GM12878 (cell line): Measurements from ENCODE around the gene CMSS1. TPM values are rescaled to one million over a fixed set of nuclear protein-coding genes. Genes with fewer than 3 reads are reported as not detected.
A peak's percentile ranks its signal among the peaks of the same experiment; 100 is the strongest.

Experiments
- BRCA1 ChIP-seq: IDR thresholded peaks from 2 replicates; pipeline ENCODE4 v1.6.1; 2011; ENCODE audit warnings: low read depth, low read length, improper control_type of control experiment
- GABPA ChIP-seq: IDR thresholded peaks from 2 replicates; pipeline ENCODE4 v1.6.1; 2014; ENCODE audit warnings: antibody characterized with exemption, low read depth, mild to moderate bottlenecking, inconsistent platforms
- NBN ChIP-seq: fragments of 450-650 bp; IDR thresholded peaks from 2 replicates; pipeline ENCODE4 v1.6.1; 2016
- PAX5 ChIP-seq: IDR thresholded peaks from 2 replicates; pipeline ENCODE4 v1.6.1; 2011; ENCODE audit warnings: low read depth, low read length, borderline replicate concordance
- POLR2AphosphoS5 ChIP-seq: IDR thresholded peaks from 2 replicates; pipeline ENCODE4 v1.6.1; 2011; ENCODE audit warnings: mild to moderate bottlenecking, low read length, inconsistent platforms
- RUNX3 ChIP-seq: IDR thresholded peaks from 2 replicates; pipeline ENCODE4 v1.6.1; 2012; ENCODE audit warnings: low read length, inconsistent platforms
- SREBF1 ChIP-seq: IDR thresholded peaks from 2 replicates; pipeline ENCODE4 v1.6.1; 2012; ENCODE audit warnings: mild to moderate bottlenecking, low read length
- SRF ChIP-seq, 2 experiments: IDR thresholded peaks; 2 replicates each; pipeline ENCODE4 v1.6.1; 2011; ENCODE audit warnings: low read depth in 2 of 2, low read length in 2 of 2, mild to moderate bottlenecking in 1 of 2, moderate library complexity in 1 of 2
- SUZ12 ChIP-seq: fragments of 200-600 bp; sonication (generic); IDR thresholded peaks from one replicate; pipeline ENCODE4 v1.6.1; 2018; ENCODE audit warnings: antibody characterized with exemption, mild to moderate bottlenecking; ENCODE audit not compliant: unreplicated experiment
- TARDBP ChIP-seq: IDR thresholded peaks from 2 replicates; pipeline ENCODE4 v1.6.1; 2016; ENCODE audit warnings: borderline replicate concordance
- TCF3 ChIP-seq: IDR thresholded peaks from 2 replicates; pipeline ENCODE4 v1.6.1; 2012; ENCODE audit warnings: low read depth, mild to moderate bottlenecking, low read length, borderline replicate concordance; ENCODE audit not compliant: insufficient read depth
- ZBED1 ChIP-seq: IDR thresholded peaks from 2 replicates; pipeline ENCODE4 v1.6.1; 2016; ENCODE audit warnings: borderline replicate concordance
- ZBTB11 ChIP-seq: fragments of 450-650 bp; formaldehyde crosslinking; IDR thresholded peaks from 2 replicates; pipeline ENCODE4 v1.5.0; 2022; ENCODE audit warnings: mild to moderate bottlenecking, missing genetic modification characterization
- polyA plus RNA-seq, 11 experiments: library from polyadenylated mRNA; depleted of rRNA in 4 of 11; unstranded in 6 of 11; stranded (reverse) in 5 of 11; fragments of >200 nt; fragmentation: Nextera tagmentation in 4 of 11; fragmentation: Illumina TruSeq in 1 of 11; extraction: Ambion mirVana in 4 of 11; extraction: Trizol in 1 of 11; gene quantifications; 1 replicate in 1 of 11; 2 replicates in 10 of 11; pipeline versions ENCODE4 v1.2.1 to v1.2.3, GENCODE V29; 2011 to 2016; ENCODE audit warnings: inconsistent platforms in 2 of 11, missing spikeins in 2 of 11, low read depth in 1 of 11
- total RNA-seq, 4 experiments: library from RNA; depleted of rRNA in 3 of 4; stranded (reverse); fragments of >200 nt in 3 of 4; fragmentation: Illumina TruSeq in 1 of 4; extraction: Trizol in 1 of 4; gene quantifications; 2 replicates each; pipeline versions ENCODE4 v1.2.1 to v1.2.3, GENCODE V29; 2013 to 2021

The CMSS1 gene
- total and polyA plus RNA-seq, 10 of the 15 experiments (the other 5 are each of a cell fraction or from before 2014, with no cell fraction given) = 31.0 to 118 (median 70.1) TPM

- TF ChIP-seq POLR2AphosphoS5 (no peak), BRCA1 (no peak), TARDBP (no peak), ZBTB11 (CRISPR knock-in tag) (0 out of 2 replicates have a peak, but pooled peaks have one; percentile 14), PAX5 (no peak), SUZ12 (no peak), SRF (IDR thresholded peaks at IDR 0.05; ENCODE audit: low read depth in 2 of 2, low read length in 2 of 2) (no peak), GABPA (no peak), RUNX3 (peak; percentile 53), NBN (no peak), ZBED1 (no peak), SREBF1 (no peak), TCF3 (no peak)
These were observed 392.5 kb downstream of the CMSS1 start (continued) for GRCh38 chr3:100209948-100210771.
